ENCODE measurements around the gene CABP4.
"Not testable (repeated sequence)": the region's sequence is repeated elsewhere in the genome, so short reads cannot be mapped to it uniquely, and the experiment has no call there.

Gene CABP4

GRCh38 chr11:67456068-67456705, 1.0 kb downstream of the CABP4 start:
- no peak for DNase-seq

GRCh38 chr11:67457453-67457852, 2.3 kb downstream of the CABP4 start:
- DNase-seq: no peak

GRCh38 chr11:67458266-67458665, 3.1 kb downstream of the CABP4 start:
- no peak for DNase-seq

GRCh38 chr11:67463186-67463585, 8.0 kb downstream of the CABP4 start:
- no peak for DNase-seq

GRCh38 chr11:67463680-67464410, 8.7 kb downstream of the CABP4 start:
- DNase-seq: no peak

GRCh38 chr11:67464411-67465188, 9.4 kb downstream of the CABP4 start:
- DNase-seq: peak; percentile 81 to 83

- DNase-seq: no peak
These were observed 10.0 kb downstream of the CABP4 start for GRCh38 chr11:67465189-67465510.

- DNase-seq: not testable (repeated sequence)
These were observed 10.4 kb downstream of the CABP4 start for GRCh38 chr11:67465530-67465929.

GRCh38 chr11:67466367-67466766, 11.2 kb downstream of the CABP4 start:
- DNase-seq: no peak

- DNase-seq: no peak
These were observed 12.0 kb downstream of the CABP4 start for GRCh38 chr11:67466962-67467771.

GRCh38 chr11:67468056-67468455, 12.9 kb downstream of the CABP4 start:
- no peak for DNase-seq

- no peak for DNase-seq
These were observed 13.3 kb downstream of the CABP4 start for GRCh38 chr11:67468456-67468758.

GRCh38 chr11:67468759-67469507, 13.8 kb downstream of the CABP4 start, which contains the start of gene TMEM134:
Gene TMEM134, minus strand, starts transcription at chr11:67469251. Its CDS starts 59 bp downstream, at chr11:67469192.
- DNase-seq: peak; percentile 81 to 86

- DNase-seq: no peak
These were observed 14.3 kb downstream of the CABP4 start for GRCh38 chr11:67469508-67469811.

- no peak for DNase-seq
These were observed 15.3 kb downstream of the CABP4 start for GRCh38 chr11:67470337-67471002.

- DNase-seq: no peak
These were observed 17.7 kb downstream of the CABP4 start for GRCh38 chr11:67472882-67473281.

GRCh38 chr11:67476692-67477091, 21.5 kb downstream of the CABP4 start:
- DNase-seq: not testable (repeated sequence)

GRCh38 chr11:67477344-67478050, 22.3 kb downstream of the CABP4 start:
- not testable (repeated sequence) for DNase-seq

- no peak for DNase-seq
These were observed 27.2 kb downstream of the CABP4 start for GRCh38 chr11:67482275-67482826.

- peak; percentile 96 to 98 for DNase-seq
These were observed 28.0 kb downstream of the CABP4 start, which contains the start of gene AIP for GRCh38 chr11:67482827-67483798. Gene AIP, plus strand, starts transcription at chr11:67483026. Its CDS starts 133 bp downstream, at chr11:67483159.

Data from NCI-H1930 (cell line).